ENCODE measurements around the gene CCND3. TPM values are rescaled to one million over a fixed set of nuclear protein-coding genes. Genes with fewer than 3 reads are reported as not detected.

Gene CCND3
- total RNA-seq, 1 experiment from 2014 or later: 26.6 TPM

- intact Hi-C loops (cut with micrococcal nuclease): loop anchor here (5.0 kb wide), 1 partner anchor 151 kb away; the partner anchor contains the start of gene TOMM6
- H3K36me3 ChIP-seq (ENCODE audit: control insufficient read depth in 1 of 2, insufficient read depth in 2 of 2, low read length in 2 of 2): peaks cover 0 to 9% of the 10 kb centered on the region in 2 experiments; a peak in 2 of 4 replicates
- TF ChIP-seq, protein P1, sequence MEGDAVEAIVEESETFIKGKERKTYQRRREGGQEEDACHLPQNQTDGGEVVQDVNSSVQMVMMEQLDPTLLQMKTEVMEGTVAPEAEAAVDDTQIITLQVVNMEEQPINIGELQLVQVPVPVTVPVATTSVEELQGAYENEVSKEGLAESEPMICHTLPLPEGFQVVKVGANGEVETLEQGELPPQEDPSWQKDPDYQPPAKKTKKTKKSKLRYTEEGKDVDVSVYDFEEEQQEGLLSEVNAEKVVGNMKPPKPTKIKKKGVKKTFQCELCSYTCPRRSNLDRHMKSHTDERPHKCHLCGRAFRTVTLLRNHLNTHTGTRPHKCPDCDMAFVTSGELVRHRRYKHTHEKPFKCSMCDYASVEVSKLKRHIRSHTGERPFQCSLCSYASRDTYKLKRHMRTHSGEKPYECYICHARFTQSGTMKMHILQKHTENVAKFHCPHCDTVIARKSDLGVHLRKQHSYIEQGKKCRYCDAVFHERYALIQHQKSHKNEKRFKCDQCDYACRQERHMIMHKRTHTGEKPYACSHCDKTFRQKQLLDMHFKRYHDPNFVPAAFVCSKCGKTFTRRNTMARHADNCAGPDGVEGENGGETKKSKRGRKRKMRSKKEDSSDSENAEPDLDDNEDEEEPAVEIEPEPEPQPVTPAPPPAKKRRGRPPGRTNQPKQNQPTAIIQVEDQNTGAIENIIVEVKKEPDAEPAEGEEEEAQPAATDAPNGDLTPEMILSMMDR (IDR thresholded peaks at IDR 0.05 in 2 of 3, conservative IDR thresholded peaks at IDR 0.05 in 1 of 3; ENCODE audit: borderline replicate concordance in 1 of 3, insufficient read depth in 1 of 3, low read depth in 2 of 3, low read length in 2 of 3): no peak
- no peak for TF ChIP-seq EZH2phosphoT487 (IDR thresholded peaks at IDR 0.05; ENCODE audit: borderline replicate concordance)
- TF ChIP-seq RAD21 (IDR thresholded peaks at IDR 0.05; ENCODE audit: low read depth): no peak
- TF ChIP-seq CBX3 (IDR thresholded peaks at IDR 0.05; ENCODE audit: low read depth): no peak
- TF ChIP-seq, protein P2, sequence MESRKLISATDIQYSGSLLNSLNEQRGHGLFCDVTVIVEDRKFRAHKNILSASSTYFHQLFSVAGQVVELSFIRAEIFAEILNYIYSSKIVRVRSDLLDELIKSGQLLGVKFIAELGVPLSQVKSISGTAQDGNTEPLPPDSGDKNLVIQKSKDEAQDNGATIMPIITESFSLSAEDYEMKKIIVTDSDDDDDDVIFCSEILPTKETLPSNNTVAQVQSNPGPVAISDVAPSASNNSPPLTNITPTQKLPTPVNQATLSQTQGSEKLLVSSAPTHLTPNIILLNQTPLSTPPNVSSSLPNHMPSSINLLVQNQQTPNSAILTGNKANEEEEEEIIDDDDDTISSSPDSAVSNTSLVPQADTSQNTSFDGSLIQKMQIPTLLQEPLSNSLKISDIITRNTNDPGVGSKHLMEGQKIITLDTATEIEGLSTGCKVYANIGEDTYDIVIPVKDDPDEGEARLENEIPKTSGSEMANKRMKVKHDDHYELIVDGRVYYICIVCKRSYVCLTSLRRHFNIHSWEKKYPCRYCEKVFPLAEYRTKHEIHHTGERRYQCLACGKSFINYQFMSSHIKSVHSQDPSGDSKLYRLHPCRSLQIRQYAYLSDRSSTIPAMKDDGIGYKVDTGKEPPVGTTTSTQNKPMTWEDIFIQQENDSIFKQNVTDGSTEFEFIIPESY (IDR thresholded peaks at IDR 0.05; ENCODE audit: extremely low read depth, insufficient replicate concordance, low read length): no peak
- no peak for TF ChIP-seq ZNF274 (IDR thresholded peaks at IDR 0.05; ENCODE audit: low read depth, low read length)
- TF ChIP-seq SP1 (IDR thresholded peaks at IDR 0.05; ENCODE audit: low read depth): no peak
- TF ChIP-seq ELF1 (IDR thresholded peaks at IDR 0.05; ENCODE audit: borderline replicate concordance, low read depth): no peak
- TF ChIP-seq SIN3A (IDR thresholded peaks at IDR 0.05; ENCODE audit: low read depth): no peak
- TF ChIP-seq YY1 (IDR thresholded peaks at IDR 0.05; ENCODE audit: extremely low read depth, insufficient replicate concordance, low read depth, low read length): no peak
- no peak for TF ChIP-seq MAX (IDR thresholded peaks at IDR 0.05)
- no peak for TF ChIP-seq CEBPB (IDR thresholded peaks at IDR 0.05; ENCODE audit: low read depth)
- no peak for TF ChIP-seq JUND (IDR thresholded peaks at IDR 0.05)
- no peak overlapping the region for H3K4me3 ChIP-seq (replicated peaks in 1 of 2; ENCODE audit: low read depth in 1 of 2, low read length in 2 of 2)
- H3K27ac ChIP-seq (ENCODE audit: low read depth, low read length): no peak overlapping the region
- BruUV-seq (replicated peaks): no TSS peak
- H2AFZ ChIP-seq (ENCODE audit: low read depth, low read length, poor library complexity, severe bottlenecking): no peak overlapping the region
- ATAC-seq: no peak
- ChIA-PET CTCF (interaction anchor here (0.7 to 4.8 kb wide), 4 partner anchors 10 to 138 kb away, joined by 3 to 23 read pairs (median 4); partner anchors contain the start of genes BYSL and MED20), POLR2A (interaction anchor here (0.9 kb wide), 1 partner anchor 18 kb away, joined by 6 read pairs; the partner anchor contains the start of genes BYSL and MED20), RAD21 (ENCODE audit: low non-redundant PET in 1 of 2, low total read pairs in 2 of 2, uncharacterized antibody in 2 of 2, unreplicated experiment in 2 of 2) (interaction anchor here (1.0 to 1.5 kb wide), 2 partner anchors 105 to 106 kb away, joined by 3 to 4 read pairs; no protein-coding TSS in a partner anchor)
- no peaks in the 10 kb centered on the region for H3K9me2 ChIP-seq (ENCODE audit: insufficient read depth)
- peaks cover 12 to 35% of the 10 kb centered on the region in 2 experiments; a peak in 3 of 4 replicates for H3K4me1 ChIP-seq (ENCODE audit: control insufficient read depth in 1 of 2, insufficient read depth in 2 of 2, low read length in 2 of 2)
- H3K4me2 ChIP-seq (ENCODE audit: low read length): peak overlapping the region; percentile 84; the same call in 1 of the 2 replicates
- no peak overlapping the region for H3K9ac ChIP-seq (ENCODE audit: low read length)
- no peaks in the 10 kb centered on the region for H4K20me1 ChIP-seq (ENCODE audit: insufficient read depth)
- no peaks in the 10 kb centered on the region; the same call in 1 of the 2 replicates for H3K79me2 ChIP-seq (ENCODE audit: insufficient read depth, low read length)
- no peaks in the 10 kb centered on the region for H3K27me3 ChIP-seq (ENCODE audit: insufficient read depth, low read length)
- DNase-seq (ENCODE audit: low read depth, low spot score): no peak
- H3K9me3 ChIP-seq (ENCODE audit: control insufficient read depth in 1 of 2, insufficient read depth in 1 of 2, low read depth in 1 of 2, low read length in 2 of 2): no peaks in the 10 kb centered on the region
These were observed 2.9 kb downstream of the CCND3 start for GRCh38 chr6:41938590-41939175.

Data from HCT116 (cell line).